K562 (cell line): ENCODE results near the gene RNF144A. TPM values are rescaled to one million over a fixed set of nuclear protein-coding genes. Genes with fewer than 3 reads are reported as not detected.

Source experiments
- CBFA2T3 ChIP-seq: fragments of 450-650 bp; IDR thresholded peaks from 2 replicates; pipeline ENCODE4 v1.6.1; 2017
- CHD2 ChIP-seq: IDR thresholded peaks from 2 replicates; pipeline ENCODE4 v1.6.1; 2011; ENCODE audit warnings: low read depth, low read length
- DMBX1 ChIP-seq: fragments of 250-450 bp; sonication (Bioruptor Pico); IDR thresholded peaks from 2 replicates; pipeline ENCODE4 v1.8.0; 2022; ENCODE audit warnings: inconsistent platforms, mild to moderate bottlenecking, moderate library complexity, borderline replicate concordance
- ESRRA ChIP-seq: fragments of 450-650 bp; IDR thresholded peaks from 2 replicates; pipeline ENCODE4 v1.6.1; 2014; ENCODE audit warnings: low read depth, mild to moderate bottlenecking, moderate library complexity, borderline replicate concordance
- FUS ChIP-seq: fragments of 200-400 bp; formaldehyde crosslinking; optimal IDR thresholded peaks from 2 replicates; pipeline ENCODE3; 2017; ENCODE audit warnings: low read depth, low read length
- LCOR ChIP-seq: sonication (generic); formaldehyde crosslinking; IDR thresholded peaks from 2 replicates; pipeline ENCODE4 v1.8.0; 2022; ENCODE audit warnings: mild to moderate bottlenecking, missing genetic modification reagents
- POLR2A ChIP-seq: fragments of 450-650 bp; conservative IDR thresholded peaks from 2 replicates; pipeline ENCODE4 v1.6.1; 2016
- SAFB2 ChIP-seq: fragments of 200-400 bp; formaldehyde crosslinking; IDR thresholded peaks from 2 replicates; pipeline ENCODE4 v1.6.1; 2018; ENCODE audit warnings: borderline replicate concordance, low read length, low read depth, moderate library complexity; ENCODE audit not compliant: severe bottlenecking
- ZNF134 ChIP-seq: fragments of 250-450 bp; sonication (Bioruptor Pico); conservative IDR thresholded peaks from 2 replicates; pipeline ENCODE4 v1.4.0; 2020
- ZNF263 ChIP-seq: sonication (generic); formaldehyde crosslinking; IDR thresholded peaks from 2 replicates; pipeline ENCODE4 v1.8.0; 2022; ENCODE audit warnings: mild to moderate bottlenecking, missing genetic modification reagents, borderline replicate concordance
- ZNF695 ChIP-seq: fragments of 450-650 bp; formaldehyde crosslinking; IDR thresholded peaks from 2 replicates; pipeline ENCODE4 v1.4.0; 2020; ENCODE audit warnings: mild to moderate bottlenecking, moderate library complexity
- ZSCAN29 ChIP-seq: fragments of 450-650 bp; IDR thresholded peaks from 2 replicates; pipeline ENCODE4 v1.6.1; 2017
- polyA plus RNA-seq, 8 experiments: library from polyadenylated mRNA; depleted of rRNA in 4 of 8; stranded (reverse) in 5 of 8; unstranded in 3 of 8; fragments of >200 nt; fragmentation: Nextera tagmentation in 2 of 8; fragmentation: Illumina TruSeq in 1 of 8; extraction: Ambion mirVana in 2 of 8; extraction: Trizol in 1 of 8; gene quantifications; 2 replicates each; pipeline versions ENCODE4 v1.2.1 to v1.2.3, GENCODE V29; 2011 to 2014; ENCODE audit warnings: inconsistent platforms in 1 of 8, missing spikeins in 1 of 8
- total RNA-seq, 7 experiments: library from RNA; depleted of rRNA in 6 of 7; stranded (reverse); fragments of >200 nt in 6 of 7; fragmentation: Illumina TruSeq in 2 of 7; extraction: Trizol in 2 of 7; gene quantifications; 2 replicates each; pipeline versions ENCODE4 v1.2.1 to v1.2.3, GENCODE V29; 2011 to 2021; ENCODE audit warnings: low replicate concordance in 1 of 7
- TF ChIP-seq, protein P1 (sequence below): IDR thresholded peaks from 2 replicates; pipeline ENCODE4 v1.6.1; 2016; ENCODE audit warnings: missing genetic modification characterization, missing compliant biosample characterization
- TF ChIP-seq, protein P2 (sequence below): sonication (generic); formaldehyde crosslinking; IDR thresholded peaks from 2 replicates; pipeline ENCODE4 v1.8.0; 2023; ENCODE audit warnings: mild to moderate bottlenecking, missing genetic modification reagents
- TF ChIP-seq, protein P3 (sequence below): fragments of 450-650 bp; IDR thresholded peaks from 2 replicates; pipeline ENCODE4 v1.7.1; 2018; ENCODE audit warnings: mild to moderate bottlenecking, low read depth; ENCODE audit not compliant: partially characterized antibody

RNF144A gene
- total and polyA plus RNA-seq, 9 of the 15 experiments (the other 6 are each of a cell fraction or from before 2014, with no cell fraction given), result 0.96 to 11.3 (median 6.2) TPM

DNA sequence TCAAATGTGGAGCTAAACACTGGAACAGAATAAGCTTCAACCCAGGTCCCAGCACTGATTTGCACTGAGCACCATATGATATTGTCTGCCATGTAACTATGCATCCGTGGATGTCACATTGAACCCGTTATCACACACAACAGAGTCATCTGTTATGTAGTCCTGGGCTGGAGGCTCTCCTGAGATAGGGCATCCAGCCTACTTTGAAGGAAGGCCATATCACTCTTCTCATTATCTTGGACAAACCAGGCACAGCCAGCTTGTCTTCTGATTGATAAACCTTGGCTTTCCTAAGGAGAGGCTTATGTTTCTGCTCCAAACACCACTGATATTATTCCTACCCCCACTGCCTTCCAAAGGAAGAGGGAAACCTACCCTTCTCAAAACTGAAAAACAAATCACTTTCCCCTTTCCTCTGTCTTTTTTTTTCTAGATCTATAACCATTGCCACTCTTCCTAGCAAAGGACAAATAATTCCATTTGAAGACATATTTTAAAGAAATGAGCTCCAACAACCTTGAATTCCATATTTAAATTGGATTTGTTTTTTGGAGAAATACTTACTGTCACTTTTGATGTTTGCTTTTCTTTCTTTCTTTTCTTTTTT lies 23.2 kb upstream of the RNF144A start (continued):
- TF ChIP-seq, protein P1, sequence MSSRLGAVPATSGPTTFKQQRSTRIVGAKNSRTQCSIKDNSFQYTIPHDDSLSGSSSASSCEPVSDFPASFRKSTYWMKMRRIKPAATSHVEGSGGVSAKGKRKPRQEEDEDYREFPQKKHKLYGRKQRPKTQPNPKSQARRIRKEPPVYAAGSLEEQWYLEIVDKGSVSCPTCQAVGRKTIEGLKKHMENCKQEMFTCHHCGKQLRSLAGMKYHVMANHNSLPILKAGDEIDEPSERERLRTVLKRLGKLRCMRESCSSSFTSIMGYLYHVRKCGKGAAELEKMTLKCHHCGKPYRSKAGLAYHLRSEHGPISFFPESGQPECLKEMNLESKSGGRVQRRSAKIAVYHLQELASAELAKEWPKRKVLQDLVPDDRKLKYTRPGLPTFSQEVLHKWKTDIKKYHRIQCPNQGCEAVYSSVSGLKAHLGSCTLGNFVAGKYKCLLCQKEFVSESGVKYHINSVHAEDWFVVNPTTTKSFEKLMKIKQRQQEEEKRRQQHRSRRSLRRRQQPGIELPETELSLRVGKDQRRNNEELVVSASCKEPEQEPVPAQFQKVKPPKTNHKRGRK, result no peak
- TF ChIP-seq ZSCAN29 (no peak), SAFB2 (no peak), ZNF134 (peak; percentile 73), ESRRA (peak; percentile 82), CBFA2T3 (peak; percentile 100), LCOR (CRISPR knock-in tag) (peak; percentile 64; the same call in 1 of the 2 replicates), DMBX1 (peak; percentile 98), ZNF695 (CRISPR knock-in tag) (no peak), ZNF263 (peak; percentile 35; the same call in 1 of the 2 replicates), POLR2A (no peak), CHD2 (0 out of 2 replicates have a peak, but pooled peaks have one; percentile 27), FUS (no peak)
- TF ChIP-seq, protein P2, sequence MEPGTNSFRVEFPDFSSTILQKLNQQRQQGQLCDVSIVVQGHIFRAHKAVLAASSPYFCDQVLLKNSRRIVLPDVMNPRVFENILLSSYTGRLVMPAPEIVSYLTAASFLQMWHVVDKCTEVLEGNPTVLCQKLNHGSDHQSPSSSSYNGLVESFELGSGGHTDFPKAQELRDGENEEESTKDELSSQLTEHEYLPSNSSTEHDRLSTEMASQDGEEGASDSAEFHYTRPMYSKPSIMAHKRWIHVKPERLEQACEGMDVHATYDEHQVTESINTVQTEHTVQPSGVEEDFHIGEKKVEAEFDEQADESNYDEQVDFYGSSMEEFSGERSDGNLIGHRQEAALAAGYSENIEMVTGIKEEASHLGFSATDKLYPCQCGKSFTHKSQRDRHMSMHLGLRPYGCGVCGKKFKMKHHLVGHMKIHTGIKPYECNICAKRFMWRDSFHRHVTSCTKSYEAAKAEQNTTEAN, result no peak
- TF ChIP-seq, protein P3, sequence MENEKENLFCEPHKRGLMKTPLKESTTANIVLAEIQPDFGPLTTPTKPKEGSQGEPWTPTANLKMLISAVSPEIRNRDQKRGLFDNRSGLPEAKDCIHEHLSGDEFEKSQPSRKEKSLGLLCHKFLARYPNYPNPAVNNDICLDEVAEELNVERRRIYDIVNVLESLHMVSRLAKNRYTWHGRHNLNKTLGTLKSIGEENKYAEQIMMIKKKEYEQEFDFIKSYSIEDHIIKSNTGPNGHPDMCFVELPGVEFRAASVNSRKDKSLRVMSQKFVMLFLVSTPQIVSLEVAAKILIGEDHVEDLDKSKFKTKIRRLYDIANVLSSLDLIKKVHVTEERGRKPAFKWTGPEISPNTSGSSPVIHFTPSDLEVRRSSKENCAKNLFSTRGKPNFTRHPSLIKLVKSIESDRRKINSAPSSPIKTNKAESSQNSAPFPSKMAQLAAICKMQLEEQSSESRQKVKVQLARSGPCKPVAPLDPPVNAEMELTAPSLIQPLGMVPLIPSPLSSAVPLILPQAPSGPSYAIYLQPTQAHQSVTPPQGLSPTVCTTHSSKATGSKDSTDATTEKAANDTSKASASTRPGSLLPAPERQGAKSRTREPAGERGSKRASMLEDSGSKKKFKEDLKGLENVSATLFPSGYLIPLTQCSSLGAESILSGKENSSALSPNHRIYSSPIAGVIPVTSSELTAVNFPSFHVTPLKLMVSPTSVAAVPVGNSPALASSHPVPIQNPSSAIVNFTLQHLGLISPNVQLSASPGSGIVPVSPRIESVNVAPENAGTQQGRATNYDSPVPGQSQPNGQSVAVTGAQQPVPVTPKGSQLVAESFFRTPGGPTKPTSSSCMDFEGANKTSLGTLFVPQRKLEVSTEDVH, result no peak
